ENCODE data around the gene CIB2.
A peak's percentile ranks its signal among the peaks of the same experiment; 100 is the strongest.
"Not testable (repeated sequence)": the region's sequence is repeated elsewhere in the genome, so short reads cannot be mapped to it uniquely, and the experiment has no call there.

CIB2 gene
- total RNA-seq: 1.2 to 2.1 (median 1.3) reads per million in 4 donors

DNA sequence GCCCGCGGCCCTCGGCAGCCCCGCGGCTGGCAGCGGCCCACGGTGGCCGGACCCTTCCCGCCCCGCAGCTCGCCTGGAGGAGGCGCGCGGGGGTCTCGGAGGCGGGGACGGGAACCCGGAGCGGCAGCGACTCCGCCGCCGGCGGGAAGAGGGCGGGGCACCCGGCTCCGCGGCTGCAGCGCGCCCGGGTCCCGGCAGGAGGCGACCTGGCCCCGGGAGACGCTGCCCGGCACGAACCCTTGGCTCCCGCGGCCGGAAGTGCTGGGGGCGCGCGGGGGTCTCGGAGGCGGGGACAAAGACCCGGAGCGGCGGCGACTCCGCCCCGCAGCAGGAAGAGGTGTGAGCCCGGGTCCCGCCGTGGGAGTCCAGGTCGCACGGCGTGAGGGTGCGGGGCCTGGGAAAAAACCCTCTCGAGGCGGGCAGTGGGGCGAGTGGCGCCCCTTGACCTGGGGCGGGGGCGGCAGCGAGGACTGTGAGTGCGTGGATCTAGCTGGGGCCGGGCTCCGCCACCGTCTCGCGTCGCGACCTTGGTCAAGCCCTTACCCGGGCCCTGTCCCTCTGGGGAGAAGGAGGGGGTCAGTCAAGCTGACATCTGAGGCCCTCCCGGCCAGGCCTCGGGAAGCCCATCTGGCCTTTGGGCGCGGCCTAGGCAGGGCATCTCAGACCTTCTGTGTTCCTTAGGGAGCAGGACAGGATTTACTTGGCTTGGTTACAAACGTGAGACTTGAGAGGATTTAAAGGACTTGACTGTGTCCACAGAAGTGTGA lies at the start of gene CIB2:
CIB2 (minus strand) TSS at position 151 of the 767 bp plus-strand sequence. CDS start 230 bp downstream, outside the sequence.
- peak; percentile 61 to 80 (median 64) for DNase-seq

DNA sequence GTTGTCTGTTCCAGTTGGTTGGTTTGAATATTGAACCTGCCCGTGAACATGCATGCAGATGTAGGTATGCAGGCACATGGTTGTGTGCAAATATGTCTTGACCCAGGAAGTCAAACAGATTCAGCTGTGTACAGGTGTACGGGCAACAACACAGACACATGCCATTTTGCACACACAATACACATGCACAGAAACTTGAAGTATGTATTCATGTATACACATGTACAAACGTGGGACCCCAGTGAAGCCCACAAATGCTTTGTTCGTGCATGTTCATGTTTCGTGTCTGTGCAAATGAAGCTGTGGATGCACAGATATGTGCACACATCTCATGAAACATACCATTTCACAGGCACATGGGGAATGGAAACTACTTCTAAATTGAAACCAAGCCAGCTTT lies 48.7 kb upstream of the CIB2 start:
- no peak for DNase-seq

DNA sequence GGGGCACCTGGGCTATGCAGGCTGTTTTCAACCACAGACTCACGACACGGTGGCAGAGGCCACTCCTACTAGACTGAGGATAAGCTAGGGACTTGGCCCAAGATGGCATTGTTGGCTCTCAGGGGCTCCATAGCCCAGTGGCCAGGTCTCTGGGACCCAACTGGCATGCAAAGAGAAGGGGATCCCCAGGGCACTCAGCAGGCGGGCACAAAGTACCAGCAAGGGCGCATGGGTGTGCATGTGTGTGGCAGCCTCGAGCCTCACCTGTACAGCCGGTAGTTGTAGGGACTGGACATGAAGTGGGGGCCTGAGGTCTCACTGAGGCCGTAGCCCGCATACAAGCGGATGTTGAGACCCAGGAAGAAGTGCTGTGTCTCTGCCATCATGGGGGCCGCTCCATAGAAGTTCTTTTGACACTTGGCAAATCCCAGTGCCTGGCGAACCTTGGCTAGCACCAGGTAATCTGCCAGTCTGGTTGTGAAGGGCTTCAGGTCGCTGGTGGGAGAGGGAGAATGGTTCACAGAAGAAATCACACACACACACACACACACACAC lies 48.1 kb upstream of the CIB2 start:
- DNase-seq: no peak

DNA sequence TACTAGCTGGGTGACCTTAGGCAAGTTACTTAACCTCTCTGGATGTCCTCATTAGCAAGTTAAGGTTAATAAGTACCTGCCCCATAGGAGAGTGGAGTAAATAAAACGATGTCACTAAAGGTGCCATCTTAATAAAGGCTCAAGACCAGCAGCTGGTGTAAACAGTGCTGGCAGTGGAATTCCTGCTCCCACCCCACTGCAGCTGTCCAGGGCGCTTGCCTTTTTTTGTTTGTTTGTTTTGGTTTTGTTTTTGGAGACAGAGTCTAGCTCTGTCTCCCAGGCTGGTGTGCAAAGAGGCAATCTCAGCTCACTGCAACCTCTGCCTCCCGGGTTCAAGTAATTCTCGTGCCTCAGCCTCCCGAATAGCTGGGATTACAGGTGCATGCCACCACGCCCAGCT lies 46.8 kb upstream of the CIB2 start:
- no peak for DNase-seq

GRCh38 chr15:78177447-78177873 lies 46.2 kb upstream of the CIB2 start:
- DNase-seq: peak in 1 of 5 donors; percentile 29

DNA sequence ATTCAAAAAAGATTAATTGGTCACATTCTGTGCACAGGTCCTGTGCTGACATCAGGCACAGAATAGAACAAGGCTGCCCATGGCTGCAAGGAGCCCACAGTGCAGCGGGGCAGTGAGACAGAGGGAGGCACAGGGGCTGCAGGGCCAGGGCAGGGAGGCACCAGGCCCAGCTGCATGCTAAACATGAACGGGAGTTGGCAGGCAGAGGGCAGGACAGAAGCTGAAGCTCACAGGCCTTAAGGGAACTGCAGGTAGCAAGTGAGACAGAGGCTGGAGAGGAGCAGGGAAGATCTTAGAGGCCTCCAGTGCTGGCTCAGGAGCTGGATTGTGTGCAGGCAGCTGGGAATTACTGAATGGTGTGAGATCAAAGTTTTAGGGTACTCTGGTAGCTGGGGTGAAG lies 44.1 kb upstream of the CIB2 start:
- DNase-seq: no peak

GRCh38 chr15:78174401-78174800 lies 43.2 kb upstream of the CIB2 start:
- DNase-seq: peak in 1 of 5 donors; percentile 23

- DNase-seq: no peak
These were observed 40.7 kb upstream of the CIB2 start for GRCh38 chr15:78171864-78172472.

GRCh38 chr15:78170848-78171773 lies 39.9 kb upstream of the CIB2 start:
- no peak for DNase-seq

DNA sequence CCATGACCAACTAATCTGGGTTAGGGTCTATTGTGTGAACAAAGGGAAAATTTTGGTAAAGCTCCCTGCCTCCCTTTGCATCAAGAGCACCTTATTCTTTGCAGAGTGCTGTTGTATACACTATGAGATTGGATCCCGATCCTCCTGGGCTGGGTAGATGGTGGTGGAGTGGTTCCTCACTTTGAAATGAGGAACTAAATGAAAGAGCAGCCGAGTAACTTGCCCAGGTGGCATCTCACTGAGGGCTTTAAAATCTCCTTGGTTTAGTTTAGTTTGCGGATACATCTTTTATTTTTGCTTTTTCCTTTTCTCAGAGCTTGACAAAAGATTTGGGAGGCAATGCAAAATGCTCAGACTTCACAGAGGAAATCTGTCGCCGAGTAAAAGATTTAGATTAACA lies 37.4 kb upstream of the CIB2 start:
- DNase-seq: no peak

DNA sequence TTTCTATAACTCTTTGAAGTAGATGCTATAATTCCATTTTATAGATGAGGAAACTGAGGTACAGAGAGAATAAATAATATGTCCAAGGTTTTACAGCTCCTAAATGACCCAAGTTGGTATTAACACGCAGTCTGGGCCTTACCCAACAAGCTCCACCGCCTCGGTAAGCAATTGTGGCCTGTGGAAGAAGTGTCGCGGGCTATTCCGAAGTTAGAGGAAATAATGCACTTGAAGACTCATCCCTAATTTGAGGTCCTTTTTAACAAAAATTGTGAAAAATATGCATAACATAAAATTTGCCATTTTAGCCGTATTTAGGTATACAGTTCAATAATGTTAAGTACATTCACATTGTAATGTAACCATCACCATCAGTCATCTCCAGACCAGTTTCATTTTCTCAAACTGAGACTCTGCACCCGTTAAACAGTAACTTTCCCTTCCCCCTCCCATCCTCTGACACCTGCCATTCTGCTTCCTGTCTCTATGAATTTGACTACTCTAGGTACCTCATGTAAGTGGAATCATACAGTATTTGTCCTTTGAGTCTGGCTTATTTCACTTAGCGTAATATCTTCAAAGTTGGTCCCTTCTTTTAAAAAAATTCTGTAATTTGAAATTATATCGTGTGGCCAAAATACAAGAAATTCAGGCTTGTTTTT lies 36.1 kb upstream of the CIB2 start:
- DNase-seq: peak in 1 of 5 donors; percentile 87

DNA sequence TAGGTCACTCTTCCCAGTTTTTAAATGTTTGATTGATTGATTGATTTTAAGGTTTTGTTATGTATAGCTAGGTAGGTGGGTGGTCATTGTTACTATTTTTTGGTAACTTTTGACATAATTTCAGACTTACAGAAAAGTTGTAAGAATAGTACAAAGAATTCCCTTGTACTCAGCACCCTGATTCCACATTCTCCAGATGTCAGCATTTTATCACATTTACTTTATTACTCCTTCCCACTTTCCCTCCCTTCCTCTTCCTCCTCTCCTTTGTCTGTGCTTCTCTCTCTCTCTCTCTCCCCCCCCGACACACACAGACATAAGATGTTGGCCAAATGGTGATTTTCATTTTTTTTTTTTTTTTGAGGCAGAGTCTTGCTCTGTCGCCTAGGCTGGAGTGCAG lies 32.8 kb upstream of the CIB2 start:
- no peak for DNase-seq

DNA sequence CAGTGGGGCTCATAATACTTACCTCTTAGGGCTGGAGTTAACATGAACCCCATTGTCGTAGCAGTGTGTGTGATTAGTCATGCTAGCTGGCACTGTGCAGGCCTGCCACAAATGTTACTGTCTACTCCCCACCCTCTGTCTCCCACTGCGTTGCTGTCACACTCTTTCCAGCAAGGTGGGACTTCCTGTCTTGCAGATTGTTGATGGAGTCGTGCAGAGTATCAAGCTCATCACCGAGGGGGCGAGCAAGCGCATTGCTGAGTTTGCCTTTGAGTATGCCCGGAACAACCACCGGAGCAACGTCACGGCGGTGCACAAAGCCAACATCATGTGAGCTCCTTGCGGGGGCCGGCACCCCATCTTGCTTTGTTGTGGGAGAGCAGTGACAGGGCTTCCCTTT lies 30.8 kb upstream of the CIB2 start:
- DNase-seq: no peak

GRCh38 chr15:78159395-78159794 lies 28.1 kb upstream of the CIB2 start:
- no peak for DNase-seq

- DNase-seq: no peak
These were observed 26.0 kb upstream of the CIB2 start for GRCh38 chr15:78157203-78157602.

GRCh38 chr15:78156653-78157052 lies 25.4 kb upstream of the CIB2 start:
- no peak for DNase-seq

DNA sequence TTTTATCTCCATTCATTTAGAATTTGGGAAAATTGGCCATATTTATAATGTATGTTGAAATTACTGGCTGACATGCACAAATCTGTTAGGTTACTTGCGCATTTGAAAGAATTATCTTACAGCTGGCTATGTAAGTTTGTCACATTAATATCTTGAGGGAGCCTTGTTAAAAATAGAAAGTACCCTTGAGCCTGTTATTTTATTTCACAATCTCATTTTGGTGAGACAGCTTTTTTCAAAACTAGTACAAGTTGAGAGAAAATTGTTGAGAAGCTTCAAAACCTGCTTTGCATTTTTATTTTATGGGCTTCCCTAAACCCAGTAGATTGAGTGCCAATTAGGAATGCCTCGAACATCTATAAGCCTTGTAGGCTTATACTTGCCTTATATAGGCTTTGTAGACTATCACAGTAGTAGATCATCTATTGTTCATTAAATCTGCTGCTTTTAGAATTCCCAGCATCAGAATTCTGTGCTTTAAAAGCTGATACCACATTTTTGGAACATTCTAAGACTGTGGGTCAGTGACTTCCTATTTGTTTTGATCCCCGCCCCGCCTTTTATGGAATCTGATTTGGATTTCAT lies 24.2 kb upstream of the CIB2 start:
- DNase-seq: no peak

- no peak for DNase-seq
These were observed 23.7 kb upstream of the CIB2 start for GRCh38 chr15:78154955-78155354.

DNA sequence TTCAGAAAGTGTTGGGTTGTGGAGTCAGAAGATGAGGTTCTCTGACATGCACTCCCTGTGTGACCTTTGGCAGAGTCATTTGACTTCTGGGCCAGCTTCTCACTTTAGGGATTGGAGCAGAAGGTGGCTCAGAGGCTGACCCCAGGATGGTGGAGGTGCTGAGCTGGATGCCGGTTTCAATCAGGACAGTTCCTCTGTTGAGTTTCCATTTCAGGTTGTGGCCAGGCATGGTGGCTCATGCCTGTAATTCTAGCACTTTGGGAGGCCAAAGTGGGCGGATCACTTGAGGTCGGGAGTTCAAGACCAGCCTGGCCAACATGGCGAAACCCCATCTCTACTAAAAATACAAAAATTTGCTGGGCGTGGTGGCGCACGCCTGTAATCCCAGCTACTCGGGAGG lies 19.8 kb upstream of the CIB2 start:
- DNase-seq: not testable (repeated sequence)

GRCh38 chr15:78149805-78150751 lies 18.8 kb upstream of the CIB2 start:
- DNase-seq: no peak

Measured in T-helper 1 cell (primary cell).